Neural progenitor cell (in vitro differentiated cells): ENCODE measurements around the gene ADH1C. TPM values are rescaled to one million over a fixed set of nuclear protein-coding genes. Genes with fewer than 3 reads are reported as not detected.
"Not testable (repeated sequence)": the region's sequence is repeated elsewhere in the genome, so short reads cannot be mapped to it uniquely, and the experiment has no call there.

Source experiments
- DNase-seq: peaks from one replicate; pipeline ENCODE4 v3.0.0-alpha.2; 2016; ENCODE audit warnings: low spot score
- H2AFZ ChIP-seq: fragments of 200-600 bp; sonication (generic); replicated peaks from 2 replicates; pipeline ENCODE4 v1.6.1; 2016; ENCODE audit warnings: antibody characterized with exemption
- H3F3A ChIP-seq: fragments of 200-600 bp; sonication (generic); 2 replicates; pipeline ENCODE4 v1.6.1; 2016; ENCODE audit warnings: antibody characterized with exemption, low read depth
- H3K27ac ChIP-seq: fragments of 200-600 bp; sonication (generic); 2 replicates; pipeline ENCODE4 v1.5.1; 2016; ENCODE audit warnings: mild to moderate bottlenecking
- H3K27me3 ChIP-seq: fragments of 200-600 bp; sonication (generic); 2 replicates; pipeline ENCODE4 v1.6.1; 2016; ENCODE audit warnings: mild to moderate bottlenecking, moderate library complexity
- H3K36me3 ChIP-seq: fragments of 200-600 bp; sonication (generic); 2 replicates; pipeline ENCODE4 v1.5.1; 2016
- H3K4me1 ChIP-seq: fragments of 200-600 bp; sonication (generic); 2 replicates; pipeline ENCODE4 v1.6.1; 2016; ENCODE audit warnings: mixed run types
- H3K4me2 ChIP-seq: fragments of 200-600 bp; sonication (generic); 2 replicates; pipeline ENCODE4 v1.6.1; 2016
- H3K4me3 ChIP-seq: fragments of 200-600 bp; sonication (generic); 2 replicates; pipeline ENCODE4 v1.5.1; 2016
- H3K79me2 ChIP-seq: fragments of 200-600 bp; sonication (generic); 2 replicates; pipeline ENCODE4 v1.6.1; 2016; ENCODE audit warnings: low read depth
- H3K9ac ChIP-seq: fragments of 200-600 bp; sonication (generic); 2 replicates; pipeline ENCODE4 v1.6.1; 2016
- H3K9me3 ChIP-seq: fragments of 200-600 bp; sonication (generic); 2 replicates; pipeline ENCODE4 v1.5.1; 2016; ENCODE audit warnings: low read depth
- H4K20me1 ChIP-seq: fragments of 200-600 bp; sonication (generic); 2 replicates; pipeline ENCODE4 v1.6.1; 2016; ENCODE audit warnings: low read depth
- H3K27ac Mint-ChIP-seq: 3 replicates; pipeline ENCODE4 v1.8.0; 2021; ENCODE audit warnings: mixed read lengths
- H3K27me3 Mint-ChIP-seq: 2 replicates; pipeline ENCODE4 v1.8.0; 2022; ENCODE audit warnings: low read depth, mild to moderate bottlenecking, inconsistent platforms, moderate library complexity, mixed read lengths; ENCODE audit not compliant: insufficient read depth
- H3K36me3 Mint-ChIP-seq: 3 replicates; pipeline ENCODE4 v1.8.0; 2021; ENCODE audit warnings: mixed read lengths
- H3K4me1 Mint-ChIP-seq: 3 replicates; pipeline ENCODE4 v1.8.0; 2021; ENCODE audit warnings: mixed read lengths
- H3K4me3 Mint-ChIP-seq: 3 replicates; pipeline ENCODE4 v1.8.0; 2021; ENCODE audit warnings: mild to moderate bottlenecking, moderate library complexity, mixed read lengths
- H3K9me3 Mint-ChIP-seq: 3 replicates; pipeline ENCODE4 v1.8.0; 2020; ENCODE audit warnings: mixed read lengths
- EZH2 ChIP-seq: fragments of 200-600 bp; sonication (generic); IDR thresholded peaks from 2 replicates; pipeline ENCODE4 v1.6.1; 2017; ENCODE audit warnings: antibody characterized with exemption, mild to moderate bottlenecking, moderate library complexity
- EZH2phosphoT487 ChIP-seq: fragments of 200-600 bp; sonication (generic); IDR thresholded peaks from 2 replicates; pipeline ENCODE4 v1.6.1; 2017; ENCODE audit warnings: antibody characterized with exemption
- total RNA-seq: library from RNA; depleted of rRNA; stranded (reverse); fragments of >200 nt; gene quantifications from 2 replicates; pipeline ENCODE4 v1.2.3, GENCODE V29; 2015; ENCODE audit warnings: low replicate concordance
- TF ChIP-seq, protein P1 (sequence below): fragments of 200-600 bp; sonication (generic); IDR thresholded peaks from 2 replicates; pipeline ENCODE4 v1.5.1; 2017; ENCODE audit warnings: antibody characterized with exemption, mild to moderate bottlenecking

ADH1C gene
- total RNA-seq, 1 donor from 2014 or later = not detected

- Histone ChIP-seq H3K4me3 (no peak overlapping the region), H3K4me2 (no peak overlapping the region), H3K4me1 (no peaks in the 10 kb centered on the region), H3K9ac (no peak overlapping the region), H2AFZ (no peak overlapping the region), H3F3A (no peaks in the 10 kb centered on the region), H3K79me2 (no peaks in the 10 kb centered on the region), H3K9me3 (no peaks in the 10 kb centered on the region), H3K27ac (no peak overlapping the region), H4K20me1 (no peaks in the 10 kb centered on the region), H3K36me3 (no peaks in the 10 kb centered on the region), H3K27me3 (no peaks in the 10 kb centered on the region)
- H3K36me3 Mint-ChIP-seq = no peaks in the 10 kb centered on the region
- peaks cover 5% of the 10 kb centered on the region for H3K9me3 Mint-ChIP-seq
- no peaks in the 10 kb centered on the region for H3K4me1 Mint-ChIP-seq
- TF ChIP-seq, protein P1, sequence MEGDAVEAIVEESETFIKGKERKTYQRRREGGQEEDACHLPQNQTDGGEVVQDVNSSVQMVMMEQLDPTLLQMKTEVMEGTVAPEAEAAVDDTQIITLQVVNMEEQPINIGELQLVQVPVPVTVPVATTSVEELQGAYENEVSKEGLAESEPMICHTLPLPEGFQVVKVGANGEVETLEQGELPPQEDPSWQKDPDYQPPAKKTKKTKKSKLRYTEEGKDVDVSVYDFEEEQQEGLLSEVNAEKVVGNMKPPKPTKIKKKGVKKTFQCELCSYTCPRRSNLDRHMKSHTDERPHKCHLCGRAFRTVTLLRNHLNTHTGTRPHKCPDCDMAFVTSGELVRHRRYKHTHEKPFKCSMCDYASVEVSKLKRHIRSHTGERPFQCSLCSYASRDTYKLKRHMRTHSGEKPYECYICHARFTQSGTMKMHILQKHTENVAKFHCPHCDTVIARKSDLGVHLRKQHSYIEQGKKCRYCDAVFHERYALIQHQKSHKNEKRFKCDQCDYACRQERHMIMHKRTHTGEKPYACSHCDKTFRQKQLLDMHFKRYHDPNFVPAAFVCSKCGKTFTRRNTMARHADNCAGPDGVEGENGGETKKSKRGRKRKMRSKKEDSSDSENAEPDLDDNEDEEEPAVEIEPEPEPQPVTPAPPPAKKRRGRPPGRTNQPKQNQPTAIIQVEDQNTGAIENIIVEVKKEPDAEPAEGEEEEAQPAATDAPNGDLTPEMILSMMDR = no peak
- TF ChIP-seq EZH2phosphoT487 (no peak), EZH2 (no peak)
- no peaks in the 10 kb centered on the region for H3K27me3 Mint-ChIP-seq
- no peak overlapping the region for H3K27ac Mint-ChIP-seq
- no peak overlapping the region for H3K4me3 Mint-ChIP-seq
- no peak for DNase-seq
Observed at GRCh38 chr4:99378876-99379275, 26.3 kb upstream of the ADH1C start.

- H3K4me1 ChIP-seq, H3K79me2 ChIP-seq, H3K27me3 Mint-ChIP-seq, H3K9me3 ChIP-seq, H3K4me3 Mint-ChIP-seq, H3F3A ChIP-seq, H4K20me1 ChIP-seq, H3K4me3 ChIP-seq, H3K27me3 ChIP-seq, H3K9me3 Mint-ChIP-seq, H3K36me3 ChIP-seq, H3K9ac ChIP-seq, H3K4me1 Mint-ChIP-seq, H3K27ac Mint-ChIP-seq, H2AFZ ChIP-seq, H3K4me2 ChIP-seq, H3K27ac ChIP-seq, H3K36me3 Mint-ChIP-seq: not testable (repeated sequence)
- TF ChIP-seq, protein P1 = peak; percentile 56
- peak; percentile 39 for DNase-seq
Observed at GRCh38 chr4:99377341-99377740, 24.8 kb upstream of the ADH1C start.

- not testable (repeated sequence) for H3K4me1 ChIP-seq, H3K9me3 Mint-ChIP-seq, H3K27me3 Mint-ChIP-seq
Observed at GRCh38 chr4:99372464-99372863, 19.9 kb upstream of the ADH1C start.

DNA sequence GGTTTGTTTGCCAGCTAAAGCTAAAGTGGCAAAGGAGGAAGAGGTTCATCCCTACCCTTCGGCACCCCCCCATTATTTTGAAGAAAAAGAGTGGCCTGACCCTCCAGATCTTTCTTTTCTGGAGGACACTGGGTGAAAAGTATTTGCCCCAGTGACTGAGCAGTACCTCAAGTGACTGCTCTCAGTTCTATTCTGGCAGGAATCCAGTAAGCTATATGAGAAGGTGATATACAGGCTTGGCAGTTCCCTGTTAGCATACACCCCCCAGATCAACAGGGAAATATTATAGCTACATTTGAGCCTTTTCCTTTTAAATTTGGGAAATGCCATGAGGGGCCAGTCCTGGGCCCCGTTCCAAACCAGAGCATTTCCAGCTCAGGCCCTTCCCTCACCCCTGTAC lies 15.3 kb upstream of the ADH1C start:
- not testable (repeated sequence) for H3K9ac ChIP-seq, H3K36me3 ChIP-seq, H4K20me1 ChIP-seq, H3K9me3 Mint-ChIP-seq, H3K27ac Mint-ChIP-seq, H3K36me3 Mint-ChIP-seq, H3K9me3 ChIP-seq, H3K4me3 ChIP-seq, DNase-seq, H3K4me2 ChIP-seq, H2AFZ ChIP-seq, H3F3A ChIP-seq, H3K27me3 Mint-ChIP-seq, H3K27ac ChIP-seq, H3K27me3 ChIP-seq, H3K4me3 Mint-ChIP-seq, H3K4me1 Mint-ChIP-seq, H3K4me1 ChIP-seq, H3K79me2 ChIP-seq

More at GRCh38 chr4:99372464-99372863, 19.9 kb upstream of the ADH1C start:
- H4K20me1 ChIP-seq, DNase-seq, H3K36me3 ChIP-seq, H3F3A ChIP-seq, H3K4me3 Mint-ChIP-seq, H3K9ac ChIP-seq, H3K4me2 ChIP-seq, H3K4me3 ChIP-seq, H3K9me3 ChIP-seq, H3K4me1 Mint-ChIP-seq, H3K79me2 ChIP-seq, H3K27ac Mint-ChIP-seq, H3K27ac ChIP-seq, H2AFZ ChIP-seq, H3K27me3 ChIP-seq, H3K36me3 Mint-ChIP-seq: not testable (repeated sequence)
